ENCODE measurements around the gene PRPF18.

GRCh38 chr10:13674645-13675588 lies 88.2 kb downstream of the PRPF18 start:
- TF ChIP-seq CTCF (IDR thresholded peaks at IDR 0.05) (no peak), POLR2AphosphoS5 (IDR thresholded peaks at IDR 0.05) (no peak), POLR2A (IDR thresholded peaks at IDR 0.05) (no peak), EP300 (IDR thresholded peaks at IDR 0.05; ENCODE audit: low read depth) (no peak)
